Measurements from ENCODE around the gene NBEAL1.
A peak's percentile ranks its signal among the peaks of the same experiment; 100 is the strongest.
"Not testable (repeated sequence)": the region's sequence is repeated elsewhere in the genome, so short reads cannot be mapped to it uniquely, and the experiment has no call there.

NBEAL1 gene

DNA sequence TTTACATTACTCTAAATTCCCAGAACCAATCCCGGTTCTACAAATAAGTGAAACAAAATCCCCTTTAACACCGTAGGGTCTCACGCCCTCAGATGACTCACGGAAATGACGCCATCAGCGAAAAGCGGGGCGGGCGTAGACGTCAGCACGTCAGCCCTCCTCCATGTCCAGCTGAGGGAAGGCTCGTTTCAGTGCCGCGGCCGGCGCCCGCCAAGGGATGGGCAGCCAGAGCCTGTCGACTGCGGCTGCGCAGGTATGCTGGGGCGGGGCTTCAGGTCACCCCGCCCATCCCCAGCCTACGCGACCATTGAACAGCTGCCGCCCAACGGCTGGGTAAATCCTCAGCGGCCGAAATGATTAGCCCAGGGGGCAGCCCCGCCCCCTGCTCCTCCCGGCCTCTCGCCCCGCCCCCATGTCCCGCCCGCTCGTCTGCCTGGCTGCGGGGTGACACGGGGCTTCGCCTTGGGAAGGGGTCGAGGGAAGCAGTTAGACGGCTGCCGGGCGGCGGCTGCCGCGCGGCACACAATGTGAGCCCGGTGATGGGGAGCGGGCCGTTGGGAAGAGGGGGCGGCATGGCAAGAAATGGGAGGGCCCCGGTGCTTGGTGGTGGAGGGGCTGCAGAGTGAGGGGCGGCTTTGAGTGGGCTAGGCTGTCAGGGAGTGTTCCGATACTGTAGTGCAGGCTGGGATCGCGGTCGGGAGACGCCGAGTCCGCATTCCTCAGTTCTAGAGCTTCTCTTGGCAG is at the start of gene NBEAL1:
Gene NBEAL1 (plus strand): TSS at position 420 of the 744 bp plus-strand sequence. CDS start 1,510 bp downstream, outside the sequence.
- DNase-seq (ENCODE audit: low read depth): peak; percentile 98
- TF ChIP-seq, protein P1, sequence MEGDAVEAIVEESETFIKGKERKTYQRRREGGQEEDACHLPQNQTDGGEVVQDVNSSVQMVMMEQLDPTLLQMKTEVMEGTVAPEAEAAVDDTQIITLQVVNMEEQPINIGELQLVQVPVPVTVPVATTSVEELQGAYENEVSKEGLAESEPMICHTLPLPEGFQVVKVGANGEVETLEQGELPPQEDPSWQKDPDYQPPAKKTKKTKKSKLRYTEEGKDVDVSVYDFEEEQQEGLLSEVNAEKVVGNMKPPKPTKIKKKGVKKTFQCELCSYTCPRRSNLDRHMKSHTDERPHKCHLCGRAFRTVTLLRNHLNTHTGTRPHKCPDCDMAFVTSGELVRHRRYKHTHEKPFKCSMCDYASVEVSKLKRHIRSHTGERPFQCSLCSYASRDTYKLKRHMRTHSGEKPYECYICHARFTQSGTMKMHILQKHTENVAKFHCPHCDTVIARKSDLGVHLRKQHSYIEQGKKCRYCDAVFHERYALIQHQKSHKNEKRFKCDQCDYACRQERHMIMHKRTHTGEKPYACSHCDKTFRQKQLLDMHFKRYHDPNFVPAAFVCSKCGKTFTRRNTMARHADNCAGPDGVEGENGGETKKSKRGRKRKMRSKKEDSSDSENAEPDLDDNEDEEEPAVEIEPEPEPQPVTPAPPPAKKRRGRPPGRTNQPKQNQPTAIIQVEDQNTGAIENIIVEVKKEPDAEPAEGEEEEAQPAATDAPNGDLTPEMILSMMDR (IDR thresholded peaks at IDR 0.05; ENCODE audit: insufficient read depth, low read depth, low read length, missing control alignments): no peak
- peak within 1 kb of the TSS; percentile 92 for H3K4me3 ChIP-seq (ENCODE audit: low read length)

DNA sequence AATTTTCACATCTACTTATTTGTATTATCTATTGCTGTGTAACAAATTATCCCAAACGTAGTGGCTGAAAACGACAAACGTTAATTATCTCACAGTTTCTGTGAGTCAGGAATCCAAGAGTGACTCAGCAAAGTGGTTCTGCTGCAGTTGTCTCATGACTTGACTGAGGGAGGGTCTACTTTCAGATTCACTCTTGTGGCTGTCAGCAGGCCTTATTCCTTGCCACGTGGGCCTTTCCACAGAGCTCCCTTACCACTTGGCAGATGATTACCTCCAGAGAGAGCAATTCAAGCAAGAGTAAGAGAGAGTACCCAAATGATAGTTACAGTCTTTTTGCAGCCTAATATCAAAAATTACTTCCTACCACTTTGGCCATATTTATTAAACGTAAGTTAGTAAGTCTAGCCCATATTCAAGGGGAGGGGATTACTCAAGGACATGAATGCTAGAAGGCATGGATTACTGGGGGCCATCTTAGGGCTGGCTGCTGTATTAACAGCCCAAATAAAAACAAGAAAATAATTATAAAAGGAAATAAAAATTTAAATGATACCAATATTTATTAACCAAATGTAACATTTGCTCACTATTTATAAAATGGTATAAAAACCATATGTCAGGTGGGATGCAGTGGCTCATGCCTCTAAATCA is 48.7 kb upstream of the NBEAL1 start:
- DNase-seq (ENCODE audit: low read depth): peak; percentile 58
- TF ChIP-seq, protein P1 (IDR thresholded peaks at IDR 0.05; ENCODE audit: insufficient read depth, low read depth, low read length, missing control alignments): no peak
- no peak overlapping the region for H3K4me3 ChIP-seq (ENCODE audit: low read length)

DNA sequence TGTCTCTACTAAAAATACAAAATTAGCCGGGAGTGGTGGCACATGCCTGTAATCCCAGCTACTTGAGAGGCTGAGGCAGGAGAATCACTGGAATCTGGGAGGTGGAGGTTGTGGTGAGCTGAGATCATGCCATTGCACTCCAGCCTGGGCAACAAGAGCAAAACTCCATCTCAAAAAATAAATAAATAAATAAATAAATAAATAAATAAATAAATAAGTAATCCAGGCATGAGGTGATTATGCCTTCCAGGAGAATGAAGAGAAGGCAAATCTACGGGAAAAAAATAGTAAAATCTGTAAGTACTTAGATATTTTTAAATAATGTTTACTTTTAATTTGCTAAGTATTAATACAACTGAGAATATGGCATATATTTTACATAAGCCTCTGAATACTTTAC is 45.3 kb upstream of the NBEAL1 start:
- not testable (repeated sequence) for H3K4me3 ChIP-seq (ENCODE audit: low read length); DNase-seq (ENCODE audit: low read depth)

DNA sequence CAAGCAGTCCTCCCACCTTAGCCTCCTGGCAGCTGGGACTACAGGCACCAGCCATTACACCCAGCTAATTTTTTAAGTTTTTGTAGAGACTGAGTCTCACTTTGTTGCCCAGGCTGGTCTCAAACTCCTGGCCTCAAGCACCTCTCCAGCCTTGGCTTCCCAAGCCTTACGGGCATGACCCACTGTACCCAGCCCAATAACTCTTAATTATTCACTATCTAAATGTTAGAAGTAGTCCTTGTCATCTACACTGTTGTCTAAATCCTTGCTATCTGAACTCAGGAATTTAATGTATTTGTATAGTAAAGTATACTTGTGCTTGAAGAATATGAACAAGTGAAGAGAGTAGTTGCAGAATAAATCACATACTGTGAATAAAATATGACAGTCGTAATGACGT is 37.9 kb upstream of the NBEAL1 start:
- DNase-seq (ENCODE audit: low read depth): no peak
- TF ChIP-seq, protein P1 (IDR thresholded peaks at IDR 0.05; ENCODE audit: insufficient read depth, low read depth, low read length, missing control alignments): no peak
- no peak overlapping the region for H3K4me3 ChIP-seq (ENCODE audit: low read length)

DNA sequence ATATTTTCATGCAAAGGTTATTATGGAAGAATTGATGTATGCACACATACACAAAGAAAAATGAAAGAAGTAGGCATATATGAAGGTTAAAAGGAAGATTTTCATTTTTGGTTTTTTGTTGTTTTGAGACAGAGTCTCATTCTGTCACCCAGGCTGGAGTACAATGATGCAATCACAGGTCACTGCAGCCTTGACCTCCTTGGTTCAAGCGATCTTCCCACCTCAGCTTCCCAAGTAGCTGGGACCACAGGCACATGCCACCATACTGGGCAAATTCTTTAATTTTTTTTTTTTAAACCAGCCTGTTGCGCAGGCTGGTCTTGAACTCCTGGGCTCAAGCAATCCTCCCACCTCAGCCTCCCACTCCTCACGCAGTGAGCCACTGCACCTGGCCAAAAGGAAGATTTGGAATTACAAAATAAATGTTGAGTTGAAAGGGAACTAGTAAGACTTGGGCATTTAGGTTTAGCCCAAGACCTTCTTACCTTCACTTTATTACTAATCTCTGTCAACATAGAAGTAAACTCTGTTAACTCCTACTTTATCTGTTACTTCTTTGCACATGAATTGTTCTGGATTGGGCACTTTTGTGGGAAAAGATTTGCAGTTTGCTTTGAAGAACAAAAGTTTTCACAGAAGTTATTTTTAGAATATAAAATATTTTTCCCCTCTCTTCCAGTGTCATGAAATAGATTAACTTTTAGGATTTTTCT is 31.7 kb upstream of the NBEAL1 start:
- H3K4me3 ChIP-seq (ENCODE audit: low read length): no peak overlapping the region
- TF ChIP-seq, protein P1 (IDR thresholded peaks at IDR 0.05; ENCODE audit: insufficient read depth, low read depth, low read length, missing control alignments): no peak
- DNase-seq (ENCODE audit: low read depth): no peak

- TF ChIP-seq, protein P1 (IDR thresholded peaks at IDR 0.05; ENCODE audit: insufficient read depth, low read depth, low read length, missing control alignments): no peak
- peak; percentile 46 for DNase-seq (ENCODE audit: low read depth)
- H3K4me3 ChIP-seq (ENCODE audit: low read length): no peak overlapping the region
Observed at GRCh38 chr2:202989749-202990148, 24.9 kb upstream of the NBEAL1 start.

- TF ChIP-seq, protein P1 (IDR thresholded peaks at IDR 0.05; ENCODE audit: insufficient read depth, low read depth, low read length, missing control alignments): no peak
- no peak overlapping the region for H3K4me3 ChIP-seq (ENCODE audit: low read length)
- no peak for DNase-seq (ENCODE audit: low read depth)
Observed at GRCh38 chr2:202990501-202990900, 24.2 kb upstream of the NBEAL1 start.

- DNase-seq (ENCODE audit: low read depth): peak; percentile 75
Observed at GRCh38 chr2:202997113-202997512, 17.6 kb upstream of the NBEAL1 start.

More at GRCh38 chr2:202997113-202997512, 17.6 kb upstream of the NBEAL1 start:
- H3K4me3 ChIP-seq (ENCODE audit: low read length): not testable (repeated sequence)

Data from epithelial cell of esophagus (primary cell).